ENCODE results near the gene PPP1R1C.

- TF ChIP-seq CTCF (conservative IDR thresholded peaks at IDR 0.05 in 1 of 2, IDR thresholded peaks at IDR 0.05 in 1 of 2; ENCODE audit: extremely low read depth in 1 of 2, insufficient read depth in 1 of 2, low read depth in 1 of 2, low read length in 2 of 2), result no peak
- TF ChIP-seq EZH2 (IDR thresholded peaks at IDR 0.05; ENCODE audit: borderline replicate concordance, low read length), result no peak
Measured at GRCh38 chr2:182033449-182033848, 47.8 kb downstream of the PPP1R1C start.

All from mammary epithelial cell (primary cell).